ENCODE data around the gene CHAT. TPM values are rescaled to one million over a fixed set of nuclear protein-coding genes. Genes with fewer than 3 reads are reported as not detected.

Gene CHAT
- total RNA-seq, 3 donors from 2014 or later (not counting 1 experiment from before 2014, with no cell fraction given): not detected

DNA sequence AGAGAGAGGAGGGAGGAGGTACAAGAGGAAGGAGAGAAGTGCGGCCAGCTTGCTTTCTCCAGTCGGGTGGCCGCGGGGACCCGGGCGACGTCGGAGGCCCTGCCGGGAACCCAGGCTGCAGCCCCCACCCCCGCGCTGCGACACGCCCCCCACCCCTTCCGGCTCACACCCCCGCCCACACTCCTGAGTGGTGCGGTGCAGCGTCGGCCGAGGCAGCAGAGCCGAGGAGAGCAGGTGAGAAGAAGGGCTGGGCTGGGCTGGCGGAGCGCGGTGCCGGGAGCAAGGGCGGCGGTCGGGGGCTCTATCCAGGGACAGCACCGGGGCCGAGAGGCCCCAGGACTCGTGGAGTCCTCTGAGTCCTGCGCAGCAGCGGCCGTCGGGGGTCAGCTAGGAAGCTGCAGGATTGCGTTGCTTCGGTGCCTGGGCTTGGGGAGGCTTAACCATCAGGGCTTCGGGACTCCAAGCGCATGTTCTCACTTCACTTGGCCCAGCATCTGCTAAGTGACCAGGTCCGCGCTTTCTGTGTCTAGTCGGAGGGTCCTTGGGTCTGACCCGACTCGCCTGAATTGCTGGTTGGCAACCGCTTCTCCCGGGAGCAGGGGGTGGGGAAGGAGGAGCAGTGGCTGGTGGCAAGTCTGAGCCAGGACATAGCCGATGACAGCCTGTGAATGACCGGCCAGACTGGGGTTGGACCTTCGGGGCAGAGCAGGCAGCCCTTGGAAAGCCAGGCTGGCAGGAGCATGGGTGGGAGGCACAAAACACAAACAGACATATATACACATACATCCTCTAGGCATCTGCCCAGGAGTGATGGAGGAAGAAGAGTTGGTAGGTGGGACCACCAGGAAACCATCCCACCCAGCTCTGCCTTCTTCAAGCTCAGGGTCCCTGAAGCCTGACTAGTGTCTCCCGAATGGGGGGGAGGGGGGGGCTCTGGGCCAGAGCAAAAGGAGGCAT, 683 bp downstream of the CHAT start:
- TF ChIP-seq, protein P1, sequence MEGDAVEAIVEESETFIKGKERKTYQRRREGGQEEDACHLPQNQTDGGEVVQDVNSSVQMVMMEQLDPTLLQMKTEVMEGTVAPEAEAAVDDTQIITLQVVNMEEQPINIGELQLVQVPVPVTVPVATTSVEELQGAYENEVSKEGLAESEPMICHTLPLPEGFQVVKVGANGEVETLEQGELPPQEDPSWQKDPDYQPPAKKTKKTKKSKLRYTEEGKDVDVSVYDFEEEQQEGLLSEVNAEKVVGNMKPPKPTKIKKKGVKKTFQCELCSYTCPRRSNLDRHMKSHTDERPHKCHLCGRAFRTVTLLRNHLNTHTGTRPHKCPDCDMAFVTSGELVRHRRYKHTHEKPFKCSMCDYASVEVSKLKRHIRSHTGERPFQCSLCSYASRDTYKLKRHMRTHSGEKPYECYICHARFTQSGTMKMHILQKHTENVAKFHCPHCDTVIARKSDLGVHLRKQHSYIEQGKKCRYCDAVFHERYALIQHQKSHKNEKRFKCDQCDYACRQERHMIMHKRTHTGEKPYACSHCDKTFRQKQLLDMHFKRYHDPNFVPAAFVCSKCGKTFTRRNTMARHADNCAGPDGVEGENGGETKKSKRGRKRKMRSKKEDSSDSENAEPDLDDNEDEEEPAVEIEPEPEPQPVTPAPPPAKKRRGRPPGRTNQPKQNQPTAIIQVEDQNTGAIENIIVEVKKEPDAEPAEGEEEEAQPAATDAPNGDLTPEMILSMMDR (IDR thresholded peaks at IDR 0.05): no peak
- ATAC-seq (no peak), DNase-seq (no peak)
- Mint-ChIP-seq H3K4me1 (peaks cover 6 to 15% of the 10 kb centered on the region in 2 donors), H3K27ac (no peak overlapping the region), H3K4me3 (no peak overlapping the region), H3K36me3 (no peaks in the 10 kb centered on the region), H3K9me3 (no peaks in the 10 kb centered on the region), H3K27me3 (ENCODE audit: low read depth in 2 of 2) (peaks cover 62 to 69% of the 10 kb centered on the region in 2 donors)
- Histone ChIP-seq H3K4me1 (ENCODE audit: control insufficient read depth, insufficient read depth, low read length) (peaks cover 4% of the 10 kb centered on the region), H3K9me3 (ENCODE audit: control insufficient read depth, insufficient read depth, low read length) (no peaks in the 10 kb centered on the region), H3K27ac (ENCODE audit: low read length) (no peak overlapping the region), H3K27me3 (ENCODE audit: control insufficient read depth, insufficient read depth, low read length) (peaks cover 34% of the 10 kb centered on the region), H3K4me3 (ENCODE audit: low read length) (no peak overlapping the region), H3K36me3 (ENCODE audit: control insufficient read depth, insufficient read depth, low read length) (no peaks in the 10 kb centered on the region)
- WGBS (ENCODE audit: insufficient coverage): 7% methylated on average over 42 of the region's 49 CpGs
- intact Hi-C loops (cut with micrococcal nuclease): loop anchor here (2.0 kb wide), 1 partner anchor 32 kb away; no protein-coding TSS in a partner anchor

DNA sequence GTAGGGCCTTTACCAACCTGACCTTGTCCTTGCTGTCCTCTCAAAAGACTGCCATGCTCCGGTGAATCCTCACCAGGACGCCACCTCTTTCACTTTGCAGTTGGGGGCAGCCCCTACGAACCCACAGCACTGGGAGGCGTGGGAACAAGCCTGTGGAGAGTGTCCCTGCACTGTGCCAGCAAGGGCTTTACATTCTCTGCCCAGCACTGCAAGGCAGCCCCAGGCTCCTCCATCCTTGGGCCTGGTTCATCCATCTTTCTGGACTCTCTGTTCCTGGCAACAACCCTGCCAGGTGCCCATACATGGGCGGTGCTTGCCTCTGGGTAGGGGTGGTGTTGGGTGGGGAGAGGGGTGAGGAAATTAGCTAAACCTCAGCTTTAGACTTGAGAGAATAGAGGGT, 1.4 kb downstream of the CHAT start:
- Histone ChIP-seq H3K4me1 (ENCODE audit: control insufficient read depth, insufficient read depth, low read length) (peaks cover 4% of the 10 kb centered on the region), H3K36me3 (ENCODE audit: control insufficient read depth, insufficient read depth, low read length) (no peaks in the 10 kb centered on the region), H3K27ac (ENCODE audit: low read length) (no peak overlapping the region), H3K9me3 (ENCODE audit: control insufficient read depth, insufficient read depth, low read length) (no peaks in the 10 kb centered on the region), H3K27me3 (ENCODE audit: control insufficient read depth, insufficient read depth, low read length) (peaks cover 34% of the 10 kb centered on the region), H3K4me3 (ENCODE audit: low read length) (no peak overlapping the region)
- TF ChIP-seq, protein P1 (IDR thresholded peaks at IDR 0.05): no peak
- intact Hi-C loops (cut with micrococcal nuclease): loop anchor here (2.0 kb wide), 1 partner anchor 32 kb away; no protein-coding TSS in a partner anchor
- H3K27me3 Mint-ChIP-seq (ENCODE audit: low read depth in 2 of 2): peaks cover 68 to 69% of the 10 kb centered on the region in 2 donors
- no peak for ATAC-seq
- H3K36me3 Mint-ChIP-seq: no peaks in the 10 kb centered on the region
- WGBS (ENCODE audit: insufficient coverage): 69% methylated on average over 5 of the region's 5 CpGs
- peaks cover 6 to 15% of the 10 kb centered on the region in 2 donors for H3K4me1 Mint-ChIP-seq
- no peaks in the 10 kb centered on the region for H3K9me3 Mint-ChIP-seq
- no peak overlapping the region for H3K4me3 Mint-ChIP-seq
- DNase-seq: no peak
- H3K27ac Mint-ChIP-seq: no peak overlapping the region

DNA sequence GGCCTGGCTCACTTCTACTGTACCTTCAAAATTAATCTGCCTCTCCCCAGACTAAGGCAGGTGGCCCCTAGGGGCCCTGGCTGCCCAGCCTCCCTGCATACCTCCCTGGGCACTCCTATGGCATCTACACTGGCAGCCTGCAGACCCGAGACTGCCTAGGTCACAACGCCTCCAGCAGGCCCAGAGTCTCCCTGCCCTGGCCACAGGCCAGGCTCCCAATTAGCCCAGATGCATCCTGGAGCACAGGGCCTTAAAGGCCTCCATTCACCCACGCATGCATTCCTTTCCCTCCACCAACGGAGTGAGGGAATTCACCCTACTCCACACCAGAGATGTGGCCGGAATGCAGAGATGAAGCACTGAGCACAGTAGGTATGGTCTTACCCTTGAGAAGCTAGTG, 1.9 kb downstream of the CHAT start:
- intact Hi-C loops (cut with micrococcal nuclease): loop anchor here (2.0 kb wide), 1 partner anchor 33 kb away; no protein-coding TSS in a partner anchor
- Histone ChIP-seq H3K27me3 (ENCODE audit: control insufficient read depth, insufficient read depth, low read length) (peaks cover 34% of the 10 kb centered on the region), H3K36me3 (ENCODE audit: control insufficient read depth, insufficient read depth, low read length) (no peaks in the 10 kb centered on the region), H3K27ac (ENCODE audit: low read length) (no peak overlapping the region), H3K9me3 (ENCODE audit: control insufficient read depth, insufficient read depth, low read length) (no peaks in the 10 kb centered on the region), H3K4me1 (ENCODE audit: control insufficient read depth, insufficient read depth, low read length) (peaks cover 4% of the 10 kb centered on the region), H3K4me3 (ENCODE audit: low read length) (no peak overlapping the region)
- TF ChIP-seq, protein P1 (IDR thresholded peaks at IDR 0.05): no peak
- H3K4me1 Mint-ChIP-seq: peaks cover 6 to 15% of the 10 kb centered on the region in 2 donors
- peaks cover 68 to 69% of the 10 kb centered on the region in 2 donors for H3K27me3 Mint-ChIP-seq (ENCODE audit: low read depth in 2 of 2)
- DNase-seq: no peak
- 69% methylated on average over 5 of the region's 5 CpGs for WGBS (ENCODE audit: insufficient coverage)
- no peaks in the 10 kb centered on the region for H3K9me3 Mint-ChIP-seq
- no peaks in the 10 kb centered on the region for H3K36me3 Mint-ChIP-seq
- no peak overlapping the region for H3K27ac Mint-ChIP-seq
- ATAC-seq: no peak
- no peak overlapping the region for H3K4me3 Mint-ChIP-seq
